Spleen (tissue), 11 donors: ENCODE data around the gene CCDC174. TPM values are rescaled to one million over a fixed set of nuclear protein-coding genes. Genes with fewer than 3 reads are reported as not detected.
"Not testable (repeated sequence)": the region's sequence is repeated elsewhere in the genome, so short reads cannot be mapped to it uniquely, and the experiment has no call there.

Source experiments
- DNase-seq: peaks from one replicate; pipeline ENCODE4 v3.0.0-alpha.2; 2020
- H3K27ac ChIP-seq, 8 donors: fragments of 200-600 bp; sonication (generic) in 7 of 8; 1 replicate in 4 of 8; 2 replicates in 4 of 8; pipeline versions ENCODE4 v1.5.0 to v1.8.0; 2016 to 2021; ENCODE audit warnings: inconsistent platforms in 4 of 8, mild to moderate bottlenecking in 4 of 8, moderate library complexity in 1 of 8
- H3K27me3 ChIP-seq, 7 donors: fragments of 200-600 bp; sonication (generic) in 6 of 7; replicated peaks in 1 of 7; 1 replicate in 4 of 7; 2 replicates in 3 of 7; pipeline versions ENCODE4 v1.5.0 to v1.8.0; 2016 to 2021; ENCODE audit warnings: inconsistent platforms in 3 of 7, mild to moderate bottlenecking in 1 of 7
- H3K36me3 ChIP-seq, 6 donors: fragments of 200-600 bp; sonication (generic) in 5 of 6; 1 replicate in 4 of 6; 2 replicates in 2 of 6; pipeline versions ENCODE4 v1.5.0 to v1.8.0; 2016 to 2021; ENCODE audit warnings: inconsistent platforms in 2 of 6
- H3K4me1 ChIP-seq, 6 donors: fragments of 200-600 bp; sonication (generic) in 5 of 6; 1 replicate in 3 of 6; 2 replicates in 3 of 6; pipeline versions ENCODE4 v1.5.0 to v1.8.0; 2016 to 2021; ENCODE audit warnings: inconsistent platforms in 3 of 6
- H3K4me3 ChIP-seq, 8 donors: fragments of 200-600 bp; sonication (generic) in 7 of 8; 1 replicate in 4 of 8; 2 replicates in 4 of 8; pipeline versions ENCODE4 v1.5.0 to v1.8.0; 2016 to 2021; ENCODE audit warnings: inconsistent platforms in 4 of 8, mild to moderate bottlenecking in 4 of 8, moderate library complexity in 2 of 8
- H3K9me3 ChIP-seq, 8 donors: fragments of 200-600 bp; sonication (generic) in 7 of 8; 1 replicate in 4 of 8; 2 replicates in 4 of 8; pipeline versions ENCODE4 v1.5.0 to v1.8.0; 2016 to 2021; ENCODE audit warnings: inconsistent platforms in 4 of 8
- CTCF ChIP-seq, 11 experiments: fragments of 200-600 bp in 7 of 11; fragments of 450-650 bp in 4 of 11; sonication (generic) in 4 of 11; IDR thresholded peaks in 8 of 11; conservative IDR thresholded peaks in 3 of 11; 1 replicate in 7 of 11; 2 replicates in 4 of 11; pipeline versions ENCODE4 v1.4.0 to v1.8.0; 2016 to 2021; ENCODE audit warnings: antibody characterized with exemption in 11 of 11, inconsistent platforms in 4 of 11, mild to moderate bottlenecking in 1 of 11
- POLR2A ChIP-seq, 3 donors: fragments of 450-650 bp; IDR thresholded peaks; one replicate each; pipeline ENCODE4 v1.5.1; 2017; ENCODE audit warnings: antibody characterized with exemption in 3 of 3, mild to moderate bottlenecking in 1 of 3
- POLR2AphosphoS5 ChIP-seq, 3 donors: sonication (generic); formaldehyde crosslinking; IDR thresholded peaks; one replicate each; pipeline ENCODE4 v1.5.1; 2017; ENCODE audit warnings: antibody characterized with exemption in 3 of 3
- WGBS, 5 donors: extraction: QIAGEN DNeasy Blood & Tissue Kit in 3 of 5; methylation state at CpG; one replicate each; pipeline versions ENCODE4 v1.1.5 to v1.1.7; 2013 to 2018; 5-methylcytosine and 5-hydroxymethylcytosine counted together
- intact Hi-C: fragments of 100-400 bp; cut with DNase I; formaldehyde crosslinking; loops from one replicate; pipeline ENCODE4 v1.15.0; 2023; ENCODE audit warnings: low total_unique reads
- polyA plus RNA-seq, 3 donors: library from polyadenylated mRNA; stranded (reverse); fragments of 200-250 nt; gene quantifications; one replicate each; pipeline ENCODE4 v1.2.1, GENCODE V29; 2013
- total RNA-seq, 7 donors: library from RNA; depleted of rRNA in 3 of 7; stranded (reverse); fragments of >200 nt in 3 of 7; fragmentation: NEBNext Ultra II Directional in 4 of 7; extraction: Animal tissue kit (Norgen Biotek cat#: 25700) in 4 of 7; gene quantifications; one replicate each; pipeline versions ENCODE4 v1.1.0 to v1.2.1, GENCODE V29; 2016 to 2021
- donor health status: healthy with polysubstance abuse.
- donor health status: DM: no; HTN: no; CAD: no; lungs with moderate emphysema.
- donor health status: DM: no; HTN: no; CAD: no.
- donor health status: Bipolar disorder and iron deficiency.
- donor health status: healthy.
- donor health status: DM: no; HTN: no; CAD: no.
- donor health status: DM: yes; HTN: yes; CAD: no.

Gene CCDC174
- total and polyA plus RNA-seq, 10 donors, result 14.0 to 41.0 (median 29.2) TPM

- DNase-seq, result no peak
- TF ChIP-seq POLR2A (IDR thresholded peaks at IDR 0.05) (no peak), CTCF (IDR thresholded peaks at IDR 0.05 in 8 of 11, conservative IDR thresholded peaks at IDR 0.05 in 3 of 11) (no peak), POLR2AphosphoS5 (IDR thresholded peaks at IDR 0.05) (no peak)
- Histone ChIP-seq H3K4me3 (no peak overlapping the region), H3K27ac (no peak overlapping the region), H3K27me3 (peaks cover 12 to 90% (median 39%) of the 10 kb centered on the region in 7 donors), H3K9me3 (peaks cover 0 to 5% (median 0%) of the 10 kb centered on the region in 8 donors), H3K4me1 (peaks cover 3 to 10% (median 6%) of the 10 kb centered on the region in 6 donors), H3K36me3 (no peaks in the 10 kb centered on the region)
- 71 to 77% (median 74%) methylated on average over 5 of the region's 5 CpGs for WGBS, 5 donors
- intact Hi-C loops, result no loop called here
Measured at GRCh38 chr3:14605067-14605466, 46.5 kb upstream of the CCDC174 start.

GRCh38 chr3:14605744-14606143 is 45.8 kb upstream of the CCDC174 start:
- Histone ChIP-seq H3K27me3 (peaks cover 12 to 90% (median 32%) of the 10 kb centered on the region in 7 donors), H3K4me1 (peaks cover 3 to 10% (median 6%) of the 10 kb centered on the region in 6 donors), H3K27ac (no peak overlapping the region), H3K9me3 (peaks cover 0 to 5% (median 0%) of the 10 kb centered on the region in 8 donors), H3K36me3 (no peaks in the 10 kb centered on the region), H3K4me3 (no peak overlapping the region)
- WGBS, 5 donors, result 64 to 73% (median 70%) methylated on average over 8 of the region's 8 CpGs
- no peak for DNase-seq
- TF ChIP-seq POLR2A (IDR thresholded peaks at IDR 0.05) (no peak), POLR2AphosphoS5 (IDR thresholded peaks at IDR 0.05) (no peak), CTCF (IDR thresholded peaks at IDR 0.05 in 8 of 11, conservative IDR thresholded peaks at IDR 0.05 in 3 of 11) (no peak)
- intact Hi-C loops, result no loop called here

- Histone ChIP-seq H3K9me3 (peaks cover 0 to 5% (median 0%) of the 10 kb centered on the region in 8 donors), H3K4me1 (peaks cover 3 to 9% (median 6%) of the 10 kb centered on the region in 6 donors), H3K27ac (no peak overlapping the region), H3K36me3 (no peaks in the 10 kb centered on the region), H3K27me3 (peaks cover 8 to 90% (median 24%) of the 10 kb centered on the region in 7 donors), H3K4me3 (no peak overlapping the region)
- intact Hi-C loops, result no loop called here
- no peak for TF ChIP-seq CTCF (IDR thresholded peaks at IDR 0.05 in 8 of 11, conservative IDR thresholded peaks at IDR 0.05 in 3 of 11)
- TF ChIP-seq POLR2A (IDR thresholded peaks at IDR 0.05), result no peak
- no peak for TF ChIP-seq POLR2AphosphoS5 (IDR thresholded peaks at IDR 0.05)
- WGBS, 5 donors, result 45 to 69% (median 65%) methylated on average over 6 to 7 of the region's 7 CpGs
- DNase-seq, result no peak
Measured at GRCh38 chr3:14606669-14607339, 44.8 kb upstream of the CCDC174 start.

GRCh38 chr3:14608298-14608697 is 43.3 kb upstream of the CCDC174 start:
- intact Hi-C loops, result no loop called here
- Histone ChIP-seq H3K4me1 (no peaks in the 10 kb centered on the region), H3K27ac (no peak overlapping the region), H3K4me3 (no peak overlapping the region), H3K36me3 (no peaks in the 10 kb centered on the region), H3K27me3 (peaks cover 0 to 78% (median 11%) of the 10 kb centered on the region in 7 donors), H3K9me3 (peaks cover 0 to 5% (median 0%) of the 10 kb centered on the region in 8 donors)
- 72 to 89% (median 77%) methylated on average over 3 of the region's 3 CpGs for WGBS, 5 donors
- TF ChIP-seq POLR2AphosphoS5 (IDR thresholded peaks at IDR 0.05) (no peak), CTCF (IDR thresholded peaks at IDR 0.05 in 8 of 11, conservative IDR thresholded peaks at IDR 0.05 in 3 of 11) (no peak), POLR2A (IDR thresholded peaks at IDR 0.05) (no peak)
- no peak for DNase-seq

GRCh38 chr3:14609058-14609457 is 42.5 kb upstream of the CCDC174 start:
- H3K4me3 ChIP-seq, intact Hi-C loops, H3K4me1 ChIP-seq, H3K9me3 ChIP-seq, H3K27ac ChIP-seq, DNase-seq, H3K36me3 ChIP-seq: not testable (repeated sequence)
- peaks cover 0 to 78% (median 6%) of the 10 kb centered on the region in 7 donors for H3K27me3 ChIP-seq
- WGBS, 5 donors, result 85 to 94% (median 88%) methylated on average over 3 of the region's 3 CpGs
